ENCODE data around the gene U2AF1L4. TPM values are rescaled to one million over a fixed set of nuclear protein-coding genes. Genes with fewer than 3 reads are reported as not detected.

Gene U2AF1L4
- total RNA-seq, 4 donors from 2014 or later, result 5.1 to 22.9 (median 13.4) TPM

DNA sequence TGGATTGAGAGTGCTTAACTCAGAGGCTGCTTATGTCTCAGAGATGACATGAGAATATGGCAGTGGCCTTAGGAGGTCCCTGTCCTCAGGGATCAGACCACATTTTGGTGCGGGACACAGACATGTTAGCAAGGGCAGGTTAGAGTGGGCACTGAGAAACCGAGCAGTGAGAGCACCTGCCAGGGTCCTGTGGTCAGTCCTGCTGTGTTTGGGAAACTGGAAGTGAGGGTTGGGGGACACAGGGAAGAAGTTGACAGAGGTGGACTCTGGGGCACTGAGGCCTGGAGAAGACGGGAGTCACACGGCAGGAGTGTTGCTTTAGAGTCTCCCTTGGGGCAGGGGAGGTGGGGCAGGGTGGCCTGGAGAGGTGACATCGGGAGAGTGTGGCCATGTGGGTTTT is 10.3 kb downstream of the U2AF1L4 start:
- DNase-seq (no peak), ATAC-seq (no peak)
- H3K27ac ChIP-seq, result no peak overlapping the region
- H3K4me3 ChIP-seq, result no peak overlapping the region
- intact Hi-C loops (cut with DNase I; ENCODE audit: low total_unique reads), result no loop called here
- peaks cover 0 to 88% of the 10 kb centered on the region in 2 donors for H3K36me3 ChIP-seq
- no peaks in the 10 kb centered on the region for H3K27me3 ChIP-seq
- TF ChIP-seq, protein P1, sequence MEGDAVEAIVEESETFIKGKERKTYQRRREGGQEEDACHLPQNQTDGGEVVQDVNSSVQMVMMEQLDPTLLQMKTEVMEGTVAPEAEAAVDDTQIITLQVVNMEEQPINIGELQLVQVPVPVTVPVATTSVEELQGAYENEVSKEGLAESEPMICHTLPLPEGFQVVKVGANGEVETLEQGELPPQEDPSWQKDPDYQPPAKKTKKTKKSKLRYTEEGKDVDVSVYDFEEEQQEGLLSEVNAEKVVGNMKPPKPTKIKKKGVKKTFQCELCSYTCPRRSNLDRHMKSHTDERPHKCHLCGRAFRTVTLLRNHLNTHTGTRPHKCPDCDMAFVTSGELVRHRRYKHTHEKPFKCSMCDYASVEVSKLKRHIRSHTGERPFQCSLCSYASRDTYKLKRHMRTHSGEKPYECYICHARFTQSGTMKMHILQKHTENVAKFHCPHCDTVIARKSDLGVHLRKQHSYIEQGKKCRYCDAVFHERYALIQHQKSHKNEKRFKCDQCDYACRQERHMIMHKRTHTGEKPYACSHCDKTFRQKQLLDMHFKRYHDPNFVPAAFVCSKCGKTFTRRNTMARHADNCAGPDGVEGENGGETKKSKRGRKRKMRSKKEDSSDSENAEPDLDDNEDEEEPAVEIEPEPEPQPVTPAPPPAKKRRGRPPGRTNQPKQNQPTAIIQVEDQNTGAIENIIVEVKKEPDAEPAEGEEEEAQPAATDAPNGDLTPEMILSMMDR (IDR thresholded peaks at IDR 0.05 in 4 of 5, conservative IDR thresholded peaks at IDR 0.05 in 1 of 5), result no peak
- no peak for TF ChIP-seq POLR2A (IDR thresholded peaks at IDR 0.05)
- in situ Hi-C loops (cut with MboI; ENCODE audit: low sequenced_read_pairs in 4 of 4), result no loop called here
- no peaks in the 10 kb centered on the region for H3K9me3 ChIP-seq
- H3K4me1 ChIP-seq, result peaks cover 4 to 6% of the 10 kb centered on the region in 2 donors

DNA sequence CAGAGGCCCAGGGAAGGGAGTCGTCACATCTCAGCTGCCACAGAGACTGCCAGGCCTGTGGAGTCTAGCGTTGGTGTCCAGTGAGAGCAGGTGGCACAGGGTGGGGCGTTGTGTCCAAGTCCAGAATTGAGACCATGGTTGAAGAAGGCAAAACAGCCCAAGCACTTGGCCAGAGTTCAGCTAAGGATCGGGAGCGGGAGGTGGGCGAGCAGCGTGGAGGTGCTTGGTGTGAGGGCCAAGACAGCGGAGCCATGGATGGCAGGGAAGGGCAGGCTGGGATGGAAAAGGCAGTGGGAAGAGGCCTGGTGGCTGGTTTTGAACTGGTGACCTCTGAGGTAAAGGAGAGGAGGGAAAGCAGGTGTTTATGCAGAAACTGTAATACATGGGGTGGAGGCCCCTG is 10.9 kb downstream of the U2AF1L4 start:
- intact Hi-C loops (cut with DNase I; ENCODE audit: low total_unique reads), result no loop called here
- Histone ChIP-seq H3K9me3 (no peaks in the 10 kb centered on the region), H3K27me3 (no peaks in the 10 kb centered on the region), H3K4me3 (no peak overlapping the region), H3K27ac (no peak overlapping the region), H3K4me1 (no peaks in the 10 kb centered on the region), H3K36me3 (peaks cover 0 to 94% of the 10 kb centered on the region in 2 donors)
- in situ Hi-C loops (cut with MboI; ENCODE audit: low sequenced_read_pairs in 4 of 4), result no loop called here
- ATAC-seq (no peak), DNase-seq (no peak)
- TF ChIP-seq, protein P1 (IDR thresholded peaks at IDR 0.05 in 4 of 5, conservative IDR thresholded peaks at IDR 0.05 in 1 of 5), result no peak
- no peak for TF ChIP-seq POLR2A (IDR thresholded peaks at IDR 0.05)

DNA sequence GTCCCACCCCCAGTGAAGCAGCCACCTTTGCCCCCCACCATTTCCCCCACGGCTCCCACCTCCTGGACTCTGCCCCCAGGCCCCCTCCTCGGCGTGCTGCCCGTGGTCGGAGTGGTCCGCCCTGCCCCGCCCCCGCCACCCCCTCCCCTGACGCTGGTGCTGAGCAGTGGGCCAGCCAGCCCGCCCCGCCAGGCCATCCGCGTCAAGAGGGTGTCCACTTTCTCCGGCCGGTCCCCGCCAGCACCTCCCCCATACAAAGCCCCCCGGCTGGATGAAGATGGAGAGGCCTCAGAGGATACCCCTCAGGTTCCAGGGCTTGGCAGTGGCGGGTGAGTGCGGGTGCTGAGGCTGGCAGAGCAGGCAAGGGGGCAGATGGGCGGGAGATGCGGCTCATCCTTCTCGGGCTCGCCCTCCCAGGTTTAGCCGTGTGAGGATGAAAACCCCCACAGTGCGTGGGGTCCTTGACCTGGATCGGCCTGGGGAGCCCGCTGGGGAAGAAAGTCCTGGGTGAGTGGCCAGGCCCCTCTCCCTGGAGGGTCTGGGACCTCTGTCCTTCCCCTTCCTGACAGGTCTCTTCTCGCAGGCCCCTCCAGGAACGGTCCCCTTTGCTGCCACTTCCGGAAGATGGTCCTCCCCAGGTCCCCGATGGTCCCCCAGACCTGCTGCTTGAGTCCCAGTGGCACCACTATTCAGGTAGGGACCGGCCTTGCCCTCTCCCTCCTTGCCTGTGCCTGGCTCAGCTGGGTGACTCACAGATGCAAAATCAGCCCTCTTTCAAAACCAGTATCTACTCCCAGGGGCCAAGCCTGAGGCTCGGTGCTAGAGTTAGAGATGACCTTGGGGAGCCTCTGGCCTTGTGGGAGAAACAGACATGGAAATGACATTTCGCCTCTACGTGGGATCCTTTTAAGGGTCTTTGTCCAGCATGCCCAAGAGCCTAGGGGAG is 11.8 kb downstream of the U2AF1L4 start:
- Histone ChIP-seq H3K4me3 (no peak overlapping the region), H3K4me1 (no peaks in the 10 kb centered on the region), H3K36me3 (peaks cover 0 to 97% of the 10 kb centered on the region in 2 donors), H3K27ac (no peak overlapping the region), H3K27me3 (no peaks in the 10 kb centered on the region), H3K9me3 (no peaks in the 10 kb centered on the region)
- DNase-seq (no peak), ATAC-seq (peak in 1 of 2 donors; percentile 28)
- in situ Hi-C loops (cut with MboI; ENCODE audit: low sequenced_read_pairs in 4 of 4) (no loop called here), intact Hi-C loops (cut with DNase I; ENCODE audit: low total_unique reads) (no loop called here)
- TF ChIP-seq, protein P1 (IDR thresholded peaks at IDR 0.05 in 4 of 5, conservative IDR thresholded peaks at IDR 0.05 in 1 of 5), result no peak
- TF ChIP-seq POLR2A (IDR thresholded peaks at IDR 0.05), result no peak

DNA sequence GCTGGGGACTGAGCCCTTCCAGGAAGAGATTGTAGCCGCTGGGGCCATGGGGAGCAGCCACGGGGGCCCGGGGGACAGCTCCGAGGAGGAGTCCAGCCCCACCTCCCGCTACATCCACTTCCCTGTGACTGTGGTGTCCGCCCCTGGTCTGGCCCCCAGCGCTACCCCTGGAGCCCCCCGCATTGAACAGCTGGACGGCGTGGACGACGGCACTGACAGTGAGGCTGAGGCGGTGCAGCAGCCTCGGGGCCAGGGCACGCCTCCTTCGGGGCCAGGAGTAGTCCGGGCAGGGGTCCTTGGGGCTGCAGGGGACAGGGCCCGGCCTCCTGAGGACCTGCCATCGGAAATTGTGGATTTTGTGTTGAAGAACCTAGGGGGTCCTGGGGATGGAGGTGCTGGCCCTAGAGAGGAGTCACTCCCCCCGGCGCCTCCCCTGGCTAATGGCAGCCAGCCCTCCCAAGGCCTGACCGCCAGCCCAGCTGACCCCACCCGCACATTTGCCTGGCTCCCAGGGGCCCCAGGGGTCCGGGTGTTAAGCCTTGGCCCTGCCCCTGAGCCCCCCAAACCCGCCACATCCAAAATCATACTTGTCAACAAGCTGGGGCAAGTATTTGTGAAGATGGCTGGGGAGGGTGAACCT is 12.6 kb downstream of the U2AF1L4 start:
- no peaks in the 10 kb centered on the region for H3K9me3 ChIP-seq
- no peaks in the 10 kb centered on the region for H3K4me1 ChIP-seq
- intact Hi-C loops (cut with DNase I; ENCODE audit: low total_unique reads), result no loop called here
- H3K27ac ChIP-seq, result no peak overlapping the region
- ATAC-seq (no peak), DNase-seq (no peak)
- TF ChIP-seq, protein P1 (IDR thresholded peaks at IDR 0.05 in 4 of 5, conservative IDR thresholded peaks at IDR 0.05 in 1 of 5), result no peak
- TF ChIP-seq POLR2A (IDR thresholded peaks at IDR 0.05), result no peak
- H3K4me3 ChIP-seq, result no peak overlapping the region
- in situ Hi-C loops (cut with MboI; ENCODE audit: low sequenced_read_pairs in 4 of 4), result no loop called here
- H3K36me3 ChIP-seq, result peaks cover 0 to 97% of the 10 kb centered on the region in 2 donors
- H3K27me3 ChIP-seq, result no peaks in the 10 kb centered on the region
